GM12874 (cell line): ENCODE data around the gene MLIP.

Experiments
- TF ChIP-seq, protein P1 (sequence below): IDR thresholded peaks from 2 replicates; pipeline ENCODE4 v1.5.1; 2011; ENCODE audit warnings: low read depth, mild to moderate bottlenecking, control low read depth, low read length, moderate library complexity; ENCODE audit not compliant: insufficient read depth

The MLIP gene

DNA sequence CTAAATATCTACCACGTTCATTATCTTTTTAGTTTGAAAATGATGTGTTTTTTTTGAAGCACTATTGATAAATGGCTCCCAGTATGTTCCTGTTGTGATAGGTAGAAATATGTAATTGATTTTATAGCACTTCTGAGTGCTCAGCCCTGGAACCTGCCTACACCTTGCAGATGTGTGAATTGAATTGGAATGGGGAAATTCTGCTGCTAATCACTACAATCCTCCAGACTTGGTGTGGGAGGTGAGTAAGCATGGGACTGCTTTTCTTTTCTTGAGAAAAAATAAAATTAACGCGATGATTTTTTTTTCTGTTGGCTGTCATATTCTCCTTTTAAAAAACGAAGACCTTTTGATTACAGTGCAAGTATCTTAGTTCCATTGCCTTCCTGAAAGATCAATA is 37.1 kb upstream of the MLIP start:
- TF ChIP-seq, protein P1, sequence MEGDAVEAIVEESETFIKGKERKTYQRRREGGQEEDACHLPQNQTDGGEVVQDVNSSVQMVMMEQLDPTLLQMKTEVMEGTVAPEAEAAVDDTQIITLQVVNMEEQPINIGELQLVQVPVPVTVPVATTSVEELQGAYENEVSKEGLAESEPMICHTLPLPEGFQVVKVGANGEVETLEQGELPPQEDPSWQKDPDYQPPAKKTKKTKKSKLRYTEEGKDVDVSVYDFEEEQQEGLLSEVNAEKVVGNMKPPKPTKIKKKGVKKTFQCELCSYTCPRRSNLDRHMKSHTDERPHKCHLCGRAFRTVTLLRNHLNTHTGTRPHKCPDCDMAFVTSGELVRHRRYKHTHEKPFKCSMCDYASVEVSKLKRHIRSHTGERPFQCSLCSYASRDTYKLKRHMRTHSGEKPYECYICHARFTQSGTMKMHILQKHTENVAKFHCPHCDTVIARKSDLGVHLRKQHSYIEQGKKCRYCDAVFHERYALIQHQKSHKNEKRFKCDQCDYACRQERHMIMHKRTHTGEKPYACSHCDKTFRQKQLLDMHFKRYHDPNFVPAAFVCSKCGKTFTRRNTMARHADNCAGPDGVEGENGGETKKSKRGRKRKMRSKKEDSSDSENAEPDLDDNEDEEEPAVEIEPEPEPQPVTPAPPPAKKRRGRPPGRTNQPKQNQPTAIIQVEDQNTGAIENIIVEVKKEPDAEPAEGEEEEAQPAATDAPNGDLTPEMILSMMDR: no peak

DNA sequence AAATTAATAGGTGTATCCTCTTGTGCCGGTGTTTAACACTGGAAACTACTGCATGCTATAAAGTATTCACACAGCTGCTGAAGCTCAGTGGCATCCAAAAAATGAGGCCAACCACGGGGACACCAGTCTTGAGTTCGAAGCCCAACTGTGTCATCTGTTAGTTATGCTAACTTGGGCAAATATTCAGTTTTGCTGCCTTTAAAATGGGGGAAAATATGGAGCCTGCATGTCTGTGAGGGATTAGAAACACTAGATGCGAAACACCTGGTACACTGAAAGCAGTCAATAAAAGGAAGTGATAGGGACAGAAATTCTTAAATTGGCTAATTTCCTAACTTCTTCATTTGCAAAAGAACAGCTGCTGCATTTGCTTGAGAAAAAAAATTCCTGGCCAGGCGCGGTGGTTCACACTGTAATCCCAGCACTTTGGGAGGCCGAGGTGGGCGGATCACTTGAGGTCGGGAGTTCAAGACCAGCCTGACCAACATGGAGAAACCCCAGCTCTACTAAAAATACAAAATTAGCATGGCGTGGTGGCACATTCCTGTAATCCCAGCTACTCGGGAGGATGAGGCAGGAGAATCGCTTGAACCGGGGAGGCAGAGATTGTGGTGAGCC is 36.6 kb upstream of the MLIP start:
- TF ChIP-seq, protein P1: no peak

DNA sequence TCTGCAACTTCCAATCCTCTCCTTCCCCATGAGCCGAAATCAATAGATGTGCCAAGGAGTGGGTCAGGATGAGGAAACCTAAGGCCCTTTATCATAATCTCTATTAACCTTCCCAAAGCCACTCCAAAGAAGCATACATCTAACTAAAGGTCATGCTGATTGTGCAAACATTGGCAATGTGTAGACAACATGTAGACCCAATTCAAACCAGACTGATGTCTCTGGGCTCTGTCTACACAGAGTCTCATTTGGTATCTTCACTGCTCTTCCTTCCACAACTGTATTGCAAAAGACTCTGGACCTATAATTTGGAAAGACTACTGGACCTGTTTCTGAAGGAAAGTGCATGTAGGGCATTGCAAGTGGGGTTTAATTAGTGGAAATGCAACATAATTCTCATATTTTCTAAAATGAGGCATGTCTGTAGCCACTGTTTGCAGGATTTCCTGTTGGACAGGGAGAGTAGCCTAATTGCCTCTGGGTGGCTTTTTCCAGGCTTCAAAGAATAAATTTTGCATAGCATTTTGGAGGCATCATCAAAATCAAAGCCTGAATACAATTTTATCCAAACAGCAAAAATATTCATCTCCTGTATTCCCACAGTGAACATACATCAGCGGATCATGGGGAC is 35.0 kb upstream of the MLIP start:
- TF ChIP-seq, protein P1: no peak

DNA sequence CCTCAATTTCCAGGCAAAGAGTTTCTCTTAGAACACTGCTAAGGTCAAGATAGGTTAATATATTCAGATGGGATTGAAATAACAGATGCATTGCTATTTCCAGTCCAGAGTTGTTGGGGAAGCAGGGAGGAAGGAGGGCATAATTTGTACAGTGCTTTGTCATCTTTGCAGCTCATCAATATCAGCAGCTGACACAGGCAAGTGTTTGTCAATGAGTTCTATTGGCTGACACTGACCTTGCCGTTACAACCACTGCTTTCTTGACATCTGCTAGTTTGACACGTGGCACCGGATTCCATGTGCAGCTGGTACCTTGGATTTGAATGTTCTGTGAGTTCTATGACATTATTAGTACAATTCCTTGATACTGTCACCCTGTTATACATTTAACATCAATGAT is 28.0 kb upstream of the MLIP start:
- TF ChIP-seq, protein P1: no peak

DNA sequence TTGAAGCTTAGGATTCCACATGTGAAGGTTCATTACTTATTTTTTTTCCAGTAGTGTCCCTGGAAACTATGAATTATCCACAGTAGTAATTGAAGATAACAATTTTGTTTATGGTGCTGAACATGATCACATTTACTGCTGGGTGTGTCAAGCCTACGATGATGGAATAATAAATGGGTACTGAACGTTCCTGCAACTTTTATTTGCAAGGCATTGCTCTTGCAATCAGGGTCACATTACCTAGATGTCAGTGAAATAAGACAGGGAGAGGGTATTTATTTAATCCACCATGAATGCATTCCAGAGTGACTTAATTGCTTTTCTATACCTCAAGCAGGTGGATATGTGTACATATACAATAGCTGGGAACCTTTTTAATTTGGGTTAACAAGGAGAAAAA is 27.0 kb upstream of the MLIP start:
- TF ChIP-seq, protein P1: no peak

DNA sequence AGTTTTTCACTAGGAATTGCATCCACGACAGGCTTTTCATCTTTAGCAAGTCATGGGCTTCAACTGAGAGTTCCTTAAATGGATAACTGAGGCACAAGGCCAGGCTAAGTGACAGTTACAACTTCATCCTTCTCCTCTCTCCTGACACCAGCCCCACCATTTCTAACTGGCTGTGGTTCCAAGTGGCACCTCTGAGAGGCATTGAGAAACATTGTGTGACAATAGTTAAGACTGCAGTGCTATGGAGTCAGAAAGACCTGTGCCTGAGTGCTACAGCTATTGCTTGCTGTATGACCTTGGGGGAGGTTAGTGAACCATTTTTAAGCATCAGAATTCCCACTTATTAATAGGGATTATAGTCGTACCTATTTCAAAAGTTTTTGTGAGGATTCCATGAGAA is 26.2 kb upstream of the MLIP start:
- TF ChIP-seq, protein P1: no peak

DNA sequence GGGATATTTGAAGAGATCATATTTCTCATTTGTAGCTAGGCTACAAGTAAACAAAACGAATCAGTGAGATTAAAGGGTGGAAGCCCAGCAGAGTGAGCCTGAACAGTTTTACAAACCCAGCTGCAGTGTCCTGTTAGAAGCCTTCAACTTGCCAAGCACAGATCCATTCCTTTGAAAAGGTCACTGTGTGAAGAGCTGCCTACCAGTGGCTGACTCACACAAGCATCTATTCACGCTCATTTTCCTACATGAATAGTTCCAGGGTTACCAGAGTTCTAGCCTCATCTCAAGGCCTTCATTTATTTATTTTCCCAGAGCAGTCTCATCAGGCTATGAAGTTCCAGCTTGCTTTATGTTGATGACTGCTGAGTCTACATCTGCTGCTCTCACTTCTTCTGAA is 25.7 kb upstream of the MLIP start:
- TF ChIP-seq, protein P1: no peak
